HG02938 (cell line): Measurements from ENCODE around the gene SLC2A4RG.
A peak's percentile ranks its signal among the peaks of the same experiment; 100 is the strongest.

Experiments
- ATAC-seq: cut with Tn5 transposase; IDR thresholded peaks from one replicate; pipeline ENCODE4 v1.9.1; 2021; ENCODE audit warnings: mild to moderate bottlenecking, moderate library complexity; ENCODE audit not compliant: unreplicated experiment

Gene SLC2A4RG

GRCh38 chr20:63699466-63700198, 39.9 kb upstream of the SLC2A4RG start:
- no peak for ATAC-seq

- no peak for ATAC-seq
Measured at GRCh38 chr20:63700199-63701050, 39.2 kb upstream of the SLC2A4RG start.

GRCh38 chr20:63701051-63701328, 38.6 kb upstream of the SLC2A4RG start:
- ATAC-seq: no peak

- no peak for ATAC-seq
Measured at GRCh38 chr20:63701329-63702035, 38.1 kb upstream of the SLC2A4RG start.

- no peak for ATAC-seq
Measured at GRCh38 chr20:63702036-63702665, 37.4 kb upstream of the SLC2A4RG start.

- no peak for ATAC-seq
Measured at GRCh38 chr20:63702751-63703470, 36.7 kb upstream of the SLC2A4RG start.

- no peak for ATAC-seq
Measured at GRCh38 chr20:63703471-63703975, 36.1 kb upstream of the SLC2A4RG start.

- no peak for ATAC-seq
Measured at GRCh38 chr20:63703976-63704748, 35.4 kb upstream of the SLC2A4RG start.

- ATAC-seq: no peak
Measured at GRCh38 chr20:63704749-63705117, 34.8 kb upstream of the SLC2A4RG start.

- no peak for ATAC-seq
Measured at GRCh38 chr20:63705232-63706026, 34.1 kb upstream of the SLC2A4RG start.

- ATAC-seq: no peak
Measured at GRCh38 chr20:63706027-63706695, 33.4 kb upstream of the SLC2A4RG start.

- ATAC-seq: peak; percentile 28
Measured at GRCh38 chr20:63706852-63707557, 32.6 kb upstream of the SLC2A4RG start.

GRCh38 chr20:63707558-63708300, 31.8 kb upstream of the SLC2A4RG start, which contains the start of the genes ARFRP1 and ZGPAT:
ARFRP1 (minus strand) TSS chr20:63707976; CDS start chr20:63707091, 885 bp downstream.
ZGPAT (plus strand) TSS chr20:63708039; CDS start chr20:63708581, 542 bp downstream.
- ATAC-seq: peak; percentile 39

GRCh38 chr20:63708301-63709148, 31.1 kb upstream of the SLC2A4RG start:
- peak; percentile 30 for ATAC-seq

GRCh38 chr20:63709149-63709527, 30.4 kb upstream of the SLC2A4RG start:
- no peak for ATAC-seq

- ATAC-seq: no peak
Measured at GRCh38 chr20:63711085-63711645, 28.4 kb upstream of the SLC2A4RG start.
